Calu3 (cell line): ENCODE results near the gene INHBA. TPM values are rescaled to one million over a fixed set of nuclear protein-coding genes. Genes with fewer than 3 reads are reported as not detected.

ENCODE experiments used
- BruUV-seq: library from RNA; stranded (reverse); fragments of 400-500 nt; replicated peaks from 2 replicates; lab custom pipeline; 2021; lab: Mats Ljungman, UMichigan
- CTCF ChIA-PET: fragments of 300-600 bp; sonication (Branson Sonifier 250); formaldehyde crosslinking; loops from one replicate; lab custom pipeline; 2022; ENCODE audit warnings: antibody characterized with exemption; lab: Charles Lee
- DNase-seq: peaks from one replicate; pipeline ENCODE4 v3.0.0; 2022
- H3K27ac Mint-ChIP-seq: one replicate; pipeline ENCODE4 v1.8.0; 2022; ENCODE audit warnings: mixed read lengths; ENCODE audit not compliant: unreplicated experiment
- H3K27me3 Mint-ChIP-seq: one replicate; pipeline ENCODE4 v1.8.0; 2022; ENCODE audit warnings: mixed read lengths; ENCODE audit not compliant: unreplicated experiment
- H3K36me3 Mint-ChIP-seq: one replicate; pipeline ENCODE4 v1.8.0; 2022; ENCODE audit warnings: mild to moderate bottlenecking, moderate library complexity, mixed read lengths; ENCODE audit not compliant: insufficient read depth, unreplicated experiment
- H3K4me1 Mint-ChIP-seq: one replicate; pipeline ENCODE4 v1.8.0; 2022; ENCODE audit warnings: mild to moderate bottlenecking, low read depth, mixed read lengths; ENCODE audit not compliant: unreplicated experiment
- H3K4me3 Mint-ChIP-seq: one replicate; pipeline ENCODE4 v1.8.0; 2022; ENCODE audit warnings: mild to moderate bottlenecking, low read depth, moderate library complexity, mixed read lengths; ENCODE audit not compliant: unreplicated experiment
- H3K9me3 Mint-ChIP-seq: one replicate; pipeline ENCODE4 v1.8.0; 2022; ENCODE audit warnings: low read depth, mixed read lengths; ENCODE audit not compliant: unreplicated experiment
- CTCF ChIP-seq: fragments of 200-600 bp; IDR thresholded peaks from one replicate; pipeline ENCODE4 v1.8.0; 2022; ENCODE audit warnings: antibody characterized with exemption; ENCODE audit not compliant: unreplicated experiment
- intact Hi-C: fragments of 100-400 bp; cut with micrococcal nuclease; formaldehyde crosslinking; loops from one replicate; pipeline ENCODE4 v1.10.0; 2022; ENCODE audit not compliant: unreplicated experiment
- total RNA-seq: library from RNA; stranded (reverse); gene quantifications from 2 replicates; pipeline ENCODE4 v1.2.3, GENCODE V29; 2022

The INHBA gene
- total RNA-seq, 1 experiment from 2014 or later, result 68.9 TPM

- Mint-ChIP-seq H3K4me3 (no peak overlapping the region), H3K4me1 (peaks cover 7% of the 10 kb centered on the region), H3K36me3 (no peaks in the 10 kb centered on the region), H3K27ac (no peak overlapping the region), H3K9me3 (no peaks in the 10 kb centered on the region), H3K27me3 (no peaks in the 10 kb centered on the region)
- no TSS peak for BruUV-seq
- intact Hi-C loops, result no loop called here
- no peak for DNase-seq
- TF ChIP-seq CTCF, result no peak
- CTCF ChIA-PET, result interaction anchor here (1.0 kb wide), 1 partner anchor 15 kb away, joined by 3 read pairs; no protein-coding TSS in a partner anchor
These were observed 22.1 kb upstream of the INHBA start for GRCh38 chr7:41725013-41725412.

GRCh38 chr7:41720886-41721285, 18.0 kb upstream of the INHBA start:
- CTCF ChIA-PET, result interaction anchor here (1.2 kb wide), 1 partner anchor 9 kb away, joined by 3 read pairs; no protein-coding TSS in a partner anchor
- Mint-ChIP-seq H3K4me1 (peaks cover 7% of the 10 kb centered on the region), H3K4me3 (no peak overlapping the region), H3K27ac (no peak overlapping the region), H3K9me3 (no peaks in the 10 kb centered on the region), H3K36me3 (no peaks in the 10 kb centered on the region), H3K27me3 (no peaks in the 10 kb centered on the region)
- no peak for DNase-seq
- intact Hi-C loops, result no loop called here
- TF ChIP-seq CTCF, result no peak
- BruUV-seq, result no TSS peak

- Mint-ChIP-seq H3K36me3 (no peaks in the 10 kb centered on the region), H3K27ac (no peak overlapping the region), H3K4me3 (no peak overlapping the region), H3K4me1 (peaks cover 7% of the 10 kb centered on the region), H3K27me3 (no peaks in the 10 kb centered on the region), H3K9me3 (no peaks in the 10 kb centered on the region)
- intact Hi-C loops, result no loop called here
- DNase-seq, result no peak
- no TSS peak for BruUV-seq
- CTCF ChIA-PET, result no interaction called here
- no peak for TF ChIP-seq CTCF
These were observed 17.2 kb upstream of the INHBA start for GRCh38 chr7:41720046-41720445.

GRCh38 chr7:41716691-41717090, 13.8 kb upstream of the INHBA start:
- no peaks in the 10 kb centered on the region for H3K27me3 Mint-ChIP-seq
- H3K9me3 Mint-ChIP-seq, result no peaks in the 10 kb centered on the region
- no TSS peak for BruUV-seq
- TF ChIP-seq CTCF, result no peak
- H3K36me3 Mint-ChIP-seq, result no peaks in the 10 kb centered on the region
- no peak for DNase-seq
- H3K4me3 Mint-ChIP-seq, result no peak overlapping the region
- CTCF ChIA-PET, result interaction anchor here (1.0 to 1.1 kb wide), 2 partner anchors 12 to 17 kb away, joined by 4 read pairs; no protein-coding TSS in a partner anchor
- peaks cover 7% of the 10 kb centered on the region for H3K4me1 Mint-ChIP-seq
- intact Hi-C loops, result loop anchor here (10.0 kb wide), 1 partner anchor 1212 kb away; no protein-coding TSS in a partner anchor
- H3K27ac Mint-ChIP-seq, result no peak overlapping the region
